Stomach (tissue), 4 donors: ENCODE results near the gene SYNE2.

Source experiments
- POLR2A ChIP-seq, 4 donors: fragments of 450-650 bp; IDR thresholded peaks; one replicate each; pipeline ENCODE4 v1.6.1; 2016; ENCODE audit warnings: antibody characterized with exemption in 4 of 4, control low read depth in 2 of 4, mild to moderate bottlenecking in 1 of 4, moderate library complexity in 1 of 4
- TF ChIP-seq, protein P1 (sequence below), 7 experiments: fragments of 450-650 bp in 4 of 7; fragments of 200-600 bp in 3 of 7; sonication (generic) in 3 of 7; IDR thresholded peaks; one replicate each; pipeline ENCODE4 v1.5.1; 2016 to 2019; ENCODE audit warnings: antibody characterized with exemption in 7 of 7, control low read depth in 2 of 7, mild to moderate bottlenecking in 1 of 7

DNA sequence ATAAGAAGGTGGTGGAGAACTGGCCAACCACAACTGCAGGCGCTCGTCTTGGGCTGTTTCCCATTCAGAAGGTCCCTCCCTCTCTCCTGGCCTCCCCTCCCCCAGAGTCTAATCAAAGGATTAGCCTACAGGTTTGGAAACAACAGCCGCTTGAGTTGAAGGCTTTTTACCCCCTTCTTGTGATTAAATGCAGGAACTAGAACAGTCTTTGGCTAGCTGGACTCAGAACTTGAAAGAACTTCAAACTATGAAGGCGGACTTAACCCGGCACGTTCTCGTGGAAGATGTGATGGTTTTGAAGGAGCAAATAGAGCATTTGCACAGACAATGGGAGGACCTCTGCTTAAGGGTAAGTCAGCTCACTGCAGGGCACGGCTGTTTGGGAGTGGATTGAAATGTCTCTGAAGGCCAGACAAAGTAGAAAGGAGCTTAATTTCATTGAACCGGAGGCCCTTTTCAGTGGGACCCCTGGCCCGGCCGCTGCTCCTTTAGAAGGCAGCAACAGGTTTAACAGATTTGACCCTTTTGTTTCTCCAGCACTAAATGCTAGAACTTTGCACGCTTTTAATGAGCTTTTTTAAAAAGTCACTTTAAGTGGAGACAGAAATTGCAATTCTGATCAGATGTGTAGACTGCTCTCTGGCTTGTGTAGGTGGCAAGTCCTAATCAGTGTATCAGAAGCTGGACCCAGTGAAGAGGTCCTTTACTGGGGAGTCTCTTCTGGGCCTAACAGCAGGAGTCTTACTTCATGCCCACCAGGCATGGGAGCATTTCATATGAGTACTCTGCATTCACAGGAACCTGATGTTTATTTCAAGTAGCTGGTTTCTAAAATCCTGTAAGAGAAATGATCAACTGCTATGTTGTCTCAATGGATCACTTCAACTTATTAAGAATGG lies 333.7 kb downstream of the SYNE2 start:
- no peak for TF ChIP-seq POLR2A (IDR thresholded peaks at IDR 0.05)
- TF ChIP-seq, protein P1, sequence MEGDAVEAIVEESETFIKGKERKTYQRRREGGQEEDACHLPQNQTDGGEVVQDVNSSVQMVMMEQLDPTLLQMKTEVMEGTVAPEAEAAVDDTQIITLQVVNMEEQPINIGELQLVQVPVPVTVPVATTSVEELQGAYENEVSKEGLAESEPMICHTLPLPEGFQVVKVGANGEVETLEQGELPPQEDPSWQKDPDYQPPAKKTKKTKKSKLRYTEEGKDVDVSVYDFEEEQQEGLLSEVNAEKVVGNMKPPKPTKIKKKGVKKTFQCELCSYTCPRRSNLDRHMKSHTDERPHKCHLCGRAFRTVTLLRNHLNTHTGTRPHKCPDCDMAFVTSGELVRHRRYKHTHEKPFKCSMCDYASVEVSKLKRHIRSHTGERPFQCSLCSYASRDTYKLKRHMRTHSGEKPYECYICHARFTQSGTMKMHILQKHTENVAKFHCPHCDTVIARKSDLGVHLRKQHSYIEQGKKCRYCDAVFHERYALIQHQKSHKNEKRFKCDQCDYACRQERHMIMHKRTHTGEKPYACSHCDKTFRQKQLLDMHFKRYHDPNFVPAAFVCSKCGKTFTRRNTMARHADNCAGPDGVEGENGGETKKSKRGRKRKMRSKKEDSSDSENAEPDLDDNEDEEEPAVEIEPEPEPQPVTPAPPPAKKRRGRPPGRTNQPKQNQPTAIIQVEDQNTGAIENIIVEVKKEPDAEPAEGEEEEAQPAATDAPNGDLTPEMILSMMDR (IDR thresholded peaks at IDR 0.05), result no peak
